ENCODE data around the gene ZCCHC14.
"Not testable (repeated sequence)": the region's sequence is repeated elsewhere in the genome, so short reads cannot be mapped to it uniquely, and the experiment has no call there.

DNA sequence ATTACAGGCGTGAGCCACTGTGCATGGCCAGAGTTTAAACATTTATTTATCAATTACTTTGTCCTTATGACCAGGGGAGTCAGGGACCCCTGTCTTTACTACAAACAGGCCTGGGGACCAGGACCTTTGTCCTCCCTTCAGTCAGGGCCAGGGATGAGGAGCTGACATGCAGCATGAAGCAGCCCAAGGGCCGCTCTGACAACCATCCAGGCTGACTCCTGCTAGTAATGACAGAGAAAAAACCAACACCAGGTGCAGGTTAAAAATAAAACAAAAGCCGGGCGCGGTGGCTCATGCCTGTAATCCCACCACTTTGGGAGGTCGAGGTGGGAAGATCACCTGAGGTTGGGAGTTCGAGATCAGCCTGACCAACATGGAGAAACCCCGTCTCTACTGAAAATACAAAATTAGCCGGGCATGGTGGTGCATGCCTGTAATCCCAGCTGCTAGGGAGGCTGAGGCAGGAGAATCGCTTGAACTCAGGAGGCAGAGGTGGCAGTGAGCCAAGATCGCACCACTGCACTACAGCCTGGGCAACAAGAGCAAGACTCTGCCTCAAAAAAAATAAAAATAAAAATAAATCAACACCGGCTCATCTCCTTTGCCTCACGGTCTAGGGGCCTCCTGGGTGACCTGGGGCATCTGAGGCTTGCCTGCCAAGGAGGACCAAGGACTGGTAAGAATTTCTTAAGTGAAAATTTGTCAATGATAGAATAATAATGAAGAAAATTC is 129.8 kb downstream of the ZCCHC14 start:
- TF ChIP-seq, protein P1, sequence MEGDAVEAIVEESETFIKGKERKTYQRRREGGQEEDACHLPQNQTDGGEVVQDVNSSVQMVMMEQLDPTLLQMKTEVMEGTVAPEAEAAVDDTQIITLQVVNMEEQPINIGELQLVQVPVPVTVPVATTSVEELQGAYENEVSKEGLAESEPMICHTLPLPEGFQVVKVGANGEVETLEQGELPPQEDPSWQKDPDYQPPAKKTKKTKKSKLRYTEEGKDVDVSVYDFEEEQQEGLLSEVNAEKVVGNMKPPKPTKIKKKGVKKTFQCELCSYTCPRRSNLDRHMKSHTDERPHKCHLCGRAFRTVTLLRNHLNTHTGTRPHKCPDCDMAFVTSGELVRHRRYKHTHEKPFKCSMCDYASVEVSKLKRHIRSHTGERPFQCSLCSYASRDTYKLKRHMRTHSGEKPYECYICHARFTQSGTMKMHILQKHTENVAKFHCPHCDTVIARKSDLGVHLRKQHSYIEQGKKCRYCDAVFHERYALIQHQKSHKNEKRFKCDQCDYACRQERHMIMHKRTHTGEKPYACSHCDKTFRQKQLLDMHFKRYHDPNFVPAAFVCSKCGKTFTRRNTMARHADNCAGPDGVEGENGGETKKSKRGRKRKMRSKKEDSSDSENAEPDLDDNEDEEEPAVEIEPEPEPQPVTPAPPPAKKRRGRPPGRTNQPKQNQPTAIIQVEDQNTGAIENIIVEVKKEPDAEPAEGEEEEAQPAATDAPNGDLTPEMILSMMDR (IDR thresholded peaks at IDR 0.05), result not testable (repeated sequence)
- not testable (repeated sequence) for TF ChIP-seq EZH2 (IDR thresholded peaks at IDR 0.05; ENCODE audit: borderline replicate concordance, insufficient read depth, low read depth, low read length, poor library complexity, severe bottlenecking)

Measured in B cell (primary cell).